Esophagus muscularis mucosa (tissue), 3 donors: Measurements from ENCODE around the gene NCOA7.

Source experiments
- POLR2AphosphoS5 ChIP-seq, 2 donors: sonication (generic); formaldehyde crosslinking; IDR thresholded peaks; one replicate each; pipeline ENCODE4 v1.6.1; 2017; ENCODE audit warnings: antibody characterized with exemption in 2 of 2
- TF ChIP-seq, protein P1 (sequence below), 3 experiments: fragments of 200-600 bp in 2 of 3; fragments of 450-650 bp in 1 of 3; sonication (generic) in 2 of 3; IDR thresholded peaks; one replicate each; pipeline ENCODE4 v1.5.1; 2017 to 2019; ENCODE audit warnings: antibody characterized with exemption in 3 of 3, mild to moderate bottlenecking in 2 of 3, moderate library complexity in 1 of 3

DNA sequence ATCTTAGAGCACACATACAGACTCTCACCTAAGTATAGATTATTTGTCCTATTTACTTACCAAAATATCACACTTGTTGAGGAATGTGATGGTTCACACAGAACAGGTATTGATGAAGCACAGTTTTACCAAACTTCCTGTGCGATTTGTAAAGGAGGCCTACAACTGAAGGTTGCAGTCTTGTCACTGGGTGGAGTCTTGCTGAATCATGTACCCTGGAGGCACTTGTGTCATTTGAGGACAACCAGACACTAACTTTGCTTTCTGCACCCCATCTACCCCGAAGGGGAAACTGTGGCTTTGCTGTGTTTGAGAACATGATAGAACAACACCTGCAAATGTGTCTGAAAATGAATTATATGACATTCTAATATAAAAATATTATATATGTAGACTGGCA, 133.4 kb downstream of the NCOA7 start:
- no peak for TF ChIP-seq POLR2AphosphoS5 (IDR thresholded peaks at IDR 0.05)
- TF ChIP-seq, protein P1, sequence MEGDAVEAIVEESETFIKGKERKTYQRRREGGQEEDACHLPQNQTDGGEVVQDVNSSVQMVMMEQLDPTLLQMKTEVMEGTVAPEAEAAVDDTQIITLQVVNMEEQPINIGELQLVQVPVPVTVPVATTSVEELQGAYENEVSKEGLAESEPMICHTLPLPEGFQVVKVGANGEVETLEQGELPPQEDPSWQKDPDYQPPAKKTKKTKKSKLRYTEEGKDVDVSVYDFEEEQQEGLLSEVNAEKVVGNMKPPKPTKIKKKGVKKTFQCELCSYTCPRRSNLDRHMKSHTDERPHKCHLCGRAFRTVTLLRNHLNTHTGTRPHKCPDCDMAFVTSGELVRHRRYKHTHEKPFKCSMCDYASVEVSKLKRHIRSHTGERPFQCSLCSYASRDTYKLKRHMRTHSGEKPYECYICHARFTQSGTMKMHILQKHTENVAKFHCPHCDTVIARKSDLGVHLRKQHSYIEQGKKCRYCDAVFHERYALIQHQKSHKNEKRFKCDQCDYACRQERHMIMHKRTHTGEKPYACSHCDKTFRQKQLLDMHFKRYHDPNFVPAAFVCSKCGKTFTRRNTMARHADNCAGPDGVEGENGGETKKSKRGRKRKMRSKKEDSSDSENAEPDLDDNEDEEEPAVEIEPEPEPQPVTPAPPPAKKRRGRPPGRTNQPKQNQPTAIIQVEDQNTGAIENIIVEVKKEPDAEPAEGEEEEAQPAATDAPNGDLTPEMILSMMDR (IDR thresholded peaks at IDR 0.05): no peak
